Muscle layer of colon (tissue), 2 donors: Measurements from ENCODE around the gene SLC24A4.

Experiments
- H3K27ac ChIP-seq: one replicate; pipeline ENCODE4 v1.7.0; 2013; ENCODE audit warnings: low read depth, mild to moderate bottlenecking, low read length, moderate library complexity
- H3K27me3 ChIP-seq, 2 donors: one replicate each; pipeline ENCODE4 v1.7.0; 2013; ENCODE audit warnings: low read length in 2 of 2, mild to moderate bottlenecking in 2 of 2; ENCODE audit not compliant: insufficient read depth in 2 of 2, control insufficient read depth in 1 of 2
- H3K36me3 ChIP-seq: one replicate; pipeline ENCODE4 v1.7.0; 2013; ENCODE audit warnings: mild to moderate bottlenecking, low read length; ENCODE audit not compliant: insufficient read depth
- H3K4me1 ChIP-seq: one replicate; pipeline ENCODE4 v1.7.0; 2013; ENCODE audit warnings: mild to moderate bottlenecking, low read length; ENCODE audit not compliant: insufficient read depth
- H3K4me3 ChIP-seq, 2 donors: one replicate each; pipeline ENCODE4 v1.7.0; 2013; ENCODE audit warnings: low read length in 2 of 2, low read depth in 1 of 2, mild to moderate bottlenecking in 1 of 2, moderate library complexity in 1 of 2
- H3K9ac ChIP-seq: one replicate; pipeline ENCODE4 v1.7.0; 2013; ENCODE audit warnings: low read length
- H3K9me3 ChIP-seq: one replicate; pipeline ENCODE4 v1.7.0; 2013; ENCODE audit warnings: mild to moderate bottlenecking, low read length
- donor health status: abdominal sarcoma.
- donor health status: Adenocarcinoma of cecum.

Gene SLC24A4

DNA sequence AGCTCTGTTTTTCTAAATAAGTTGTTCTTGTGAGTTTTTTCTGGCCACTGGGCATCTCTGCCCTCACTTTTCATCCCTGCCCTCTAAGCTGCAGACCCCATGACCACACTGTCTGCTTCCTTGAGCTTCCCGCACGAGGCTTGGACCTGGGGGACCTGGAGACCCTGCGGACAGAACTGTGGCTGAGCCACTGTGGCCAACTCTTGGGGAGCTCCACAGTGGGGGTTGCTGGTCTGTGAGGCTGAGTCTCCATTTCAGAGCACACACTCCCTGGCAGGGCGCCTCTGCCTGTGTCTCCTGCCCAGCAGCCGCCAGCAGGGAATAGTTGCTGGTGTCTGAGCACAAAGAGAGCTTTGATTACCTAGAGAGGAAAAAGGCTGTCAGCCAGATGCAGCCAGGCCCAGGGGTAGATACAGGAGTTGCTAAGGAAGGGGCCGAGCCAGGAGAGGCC is 177.6 kb downstream of the SLC24A4 start:
- Histone ChIP-seq H3K4me3 (no peak overlapping the region), H3K4me1 (peaks cover 6% of the 10 kb centered on the region), H3K27me3 (no peaks in the 10 kb centered on the region), H3K36me3 (no peaks in the 10 kb centered on the region), H3K9me3 (no peaks in the 10 kb centered on the region), H3K9ac (no peak overlapping the region), H3K27ac (no peak overlapping the region)

DNA sequence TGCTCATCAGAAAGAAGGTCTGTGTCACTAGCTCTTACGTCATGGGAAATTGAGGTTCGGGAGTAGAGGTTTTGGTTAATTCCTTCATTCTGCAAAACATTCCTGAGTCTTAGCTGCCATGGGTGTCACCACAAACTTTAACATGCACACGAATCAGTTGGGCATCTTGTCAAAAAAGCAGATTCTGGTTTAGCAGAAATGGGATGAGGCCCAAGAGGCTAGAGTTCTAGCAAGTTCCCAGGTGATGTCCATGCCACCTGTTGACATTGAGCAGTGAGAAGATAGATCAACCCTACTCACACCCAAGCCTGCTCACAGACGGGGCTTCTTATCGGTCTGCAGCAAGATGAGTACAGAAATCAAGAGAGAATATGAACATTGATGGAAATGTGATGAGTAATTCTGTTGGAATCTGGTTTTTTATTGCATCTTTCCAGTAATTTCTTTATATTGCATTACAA is 179.0 kb downstream of the SLC24A4 start:
- Histone ChIP-seq H3K36me3 (no peaks in the 10 kb centered on the region), H3K4me3 (no peak overlapping the region), H3K4me1 (peaks cover 6% of the 10 kb centered on the region)

DNA sequence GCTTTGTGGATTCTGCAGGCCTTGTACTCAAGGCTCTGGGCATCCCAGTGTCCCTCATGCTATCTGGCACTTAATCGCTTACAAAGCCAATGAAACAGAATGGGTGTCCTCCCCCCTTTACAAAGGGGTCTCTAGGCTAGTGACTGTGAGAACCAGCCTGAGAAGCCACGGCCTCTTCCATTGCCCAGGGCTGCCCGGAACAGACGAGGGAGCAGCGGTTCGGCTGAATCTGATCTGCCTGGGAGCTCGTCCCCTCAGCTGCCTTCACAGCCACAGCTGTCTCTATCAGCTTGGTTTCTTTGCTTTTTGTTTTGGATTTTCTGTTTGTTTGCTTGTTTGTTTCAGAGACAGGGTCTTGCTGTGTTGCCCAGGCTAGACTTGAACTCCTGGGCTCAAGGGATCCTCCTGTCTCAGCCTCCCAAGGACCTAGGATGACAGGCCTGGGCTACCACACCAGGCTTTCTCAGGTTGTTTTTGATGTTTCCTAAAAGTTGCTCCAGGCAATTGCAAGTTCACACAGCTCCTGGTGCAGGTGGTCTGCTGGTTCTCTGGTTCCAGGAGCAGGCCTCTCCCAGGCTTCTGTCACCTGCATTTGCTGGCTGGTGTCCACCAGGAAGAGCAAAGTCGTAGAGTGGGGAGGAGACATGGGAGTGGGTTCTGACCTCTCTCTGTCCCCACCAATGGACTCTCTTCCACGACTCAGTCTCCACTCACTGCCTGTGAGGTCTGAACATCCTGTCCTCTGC is 179.7 kb downstream of the SLC24A4 start:
- Histone ChIP-seq H3K4me1 (peaks cover 6% of the 10 kb centered on the region), H3K9ac (no peak overlapping the region), H3K9me3 (no peaks in the 10 kb centered on the region), H3K4me3 (no peak overlapping the region), H3K36me3 (no peaks in the 10 kb centered on the region), H3K27ac (no peak overlapping the region), H3K27me3 (no peaks in the 10 kb centered on the region)

More for the DNA sequence above, 179.0 kb downstream of the SLC24A4 start:
- no peak overlapping the region for H3K9ac ChIP-seq
- H3K9me3 ChIP-seq = no peaks in the 10 kb centered on the region
- no peak overlapping the region for H3K27ac ChIP-seq
- no peaks in the 10 kb centered on the region for H3K27me3 ChIP-seq

DNA sequence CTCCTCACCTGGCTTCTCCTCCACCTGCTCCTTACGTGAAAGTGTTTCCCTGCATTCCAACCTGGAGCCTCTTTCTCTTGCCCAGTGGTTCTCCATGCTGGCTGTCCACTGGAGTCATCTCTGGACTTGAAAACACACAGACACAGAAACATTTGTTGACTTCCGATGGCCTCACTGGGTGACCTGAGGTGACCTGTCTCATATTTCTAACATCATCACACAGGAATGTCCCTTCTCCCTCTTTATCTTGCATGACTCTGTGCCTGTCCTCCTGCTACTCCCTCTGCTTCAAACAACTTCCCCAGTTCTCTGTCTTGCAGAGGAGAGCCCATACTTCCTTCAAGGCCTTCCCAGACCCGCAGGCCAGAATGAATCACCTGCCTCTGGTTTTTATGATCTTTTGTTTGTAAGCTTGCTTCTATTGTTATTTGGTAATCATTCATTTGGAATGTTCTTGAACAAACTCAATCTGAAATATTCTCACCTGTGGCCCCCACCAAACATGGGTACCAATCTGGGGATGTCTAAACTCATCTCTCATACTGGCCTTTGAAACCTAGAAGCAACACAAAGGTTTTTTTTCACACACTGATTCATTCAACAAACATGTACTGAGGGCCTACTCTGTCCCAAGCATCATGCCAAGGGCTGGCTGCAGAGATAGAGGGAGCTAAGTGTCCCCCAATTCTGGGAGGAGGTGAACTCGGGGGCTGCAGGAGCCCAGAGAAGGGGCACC is 181.0 kb downstream of the SLC24A4 start:
- H3K4me1 ChIP-seq = peaks cover 6% of the 10 kb centered on the region
- no peaks in the 10 kb centered on the region for H3K36me3 ChIP-seq
- no peak overlapping the region for H3K9ac ChIP-seq
- H3K27ac ChIP-seq = no peak overlapping the region
- no peak overlapping the region for H3K4me3 ChIP-seq
- H3K27me3 ChIP-seq = no peaks in the 10 kb centered on the region
- H3K9me3 ChIP-seq = no peaks in the 10 kb centered on the region

DNA sequence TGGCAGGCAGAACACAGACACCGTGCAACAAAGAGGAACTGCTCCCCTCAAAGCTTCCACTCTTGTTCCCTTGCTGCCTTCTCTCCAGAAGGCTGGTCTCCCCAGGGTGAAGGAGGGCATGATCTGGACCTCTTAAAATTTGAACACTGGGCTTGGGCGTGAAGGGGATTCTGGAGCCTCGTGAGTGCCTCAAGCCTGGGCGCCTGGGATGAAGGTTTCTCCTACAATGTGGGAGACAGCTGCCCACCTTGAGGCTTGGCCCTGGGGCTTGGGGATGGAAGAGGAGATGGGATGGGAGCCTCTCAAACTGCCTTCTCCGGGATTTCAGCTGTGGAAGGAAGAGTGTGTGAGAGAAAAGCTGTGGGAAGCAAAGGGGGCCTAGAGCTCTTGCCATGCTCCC is 182.9 kb downstream of the SLC24A4 start:
- no peaks in the 10 kb centered on the region for H3K9me3 ChIP-seq
- no peaks in the 10 kb centered on the region for H3K27me3 ChIP-seq
- H3K27ac ChIP-seq = no peak overlapping the region
- no peak overlapping the region for H3K9ac ChIP-seq
- H3K4me3 ChIP-seq = no peak overlapping the region
- H3K4me1 ChIP-seq = peaks cover 6% of the 10 kb centered on the region
- H3K36me3 ChIP-seq = no peaks in the 10 kb centered on the region

DNA sequence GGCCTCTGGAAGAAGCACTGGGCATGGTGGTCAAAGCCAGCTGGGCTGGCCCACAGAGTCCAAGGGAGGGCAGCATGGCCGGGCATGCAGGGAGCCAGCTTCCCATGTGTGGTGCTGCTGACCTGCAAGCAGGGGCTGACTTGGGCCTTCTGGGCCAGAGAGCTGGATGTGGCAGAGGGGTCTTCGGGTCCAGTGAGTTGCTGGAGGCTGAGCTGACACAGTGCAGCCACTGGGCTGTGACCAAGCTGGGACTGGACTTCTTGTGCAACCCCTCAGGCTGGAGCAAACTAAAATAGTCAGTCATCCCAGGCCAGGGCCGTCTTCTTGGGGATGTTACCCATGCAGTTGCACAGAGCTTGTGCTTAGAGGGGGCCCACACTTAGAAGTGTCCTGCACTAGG is 183.3 kb downstream of the SLC24A4 start:
- Histone ChIP-seq H3K9me3 (no peaks in the 10 kb centered on the region), H3K36me3 (no peaks in the 10 kb centered on the region), H3K27ac (no peak overlapping the region), H3K27me3 (no peaks in the 10 kb centered on the region), H3K4me3 (no peak overlapping the region), H3K9ac (no peak overlapping the region), H3K4me1 (peaks cover 8% of the 10 kb centered on the region)

DNA sequence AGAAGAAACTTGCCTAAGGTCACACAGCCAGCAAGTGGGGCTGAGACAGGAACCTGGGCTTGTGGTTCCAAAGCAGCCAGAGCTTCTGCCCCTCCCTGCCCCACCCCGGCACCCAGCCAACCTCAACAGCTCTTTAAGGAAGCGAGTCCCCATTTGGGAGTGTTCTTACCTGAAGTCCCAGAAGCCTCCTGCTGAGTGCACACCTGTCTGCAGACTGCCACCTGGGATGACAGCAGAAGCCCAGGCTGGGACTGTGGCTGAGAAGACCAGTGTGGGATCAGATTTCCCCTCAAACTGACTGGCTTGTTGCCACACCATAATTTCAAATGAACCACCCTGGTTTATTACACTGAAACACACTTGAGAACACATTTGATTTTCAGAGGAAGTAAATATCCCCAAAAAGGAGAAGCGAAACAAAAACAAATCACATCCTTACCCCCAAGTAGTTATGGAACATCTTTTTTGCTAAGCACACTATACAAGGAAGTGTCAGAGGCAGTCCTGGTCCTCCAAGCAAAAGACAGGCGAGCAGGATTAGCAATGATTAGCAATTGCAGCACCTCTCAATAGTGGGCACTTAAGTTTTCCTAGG is 184.3 kb downstream of the SLC24A4 start:
- Histone ChIP-seq H3K36me3 (no peaks in the 10 kb centered on the region), H3K4me1 (peaks cover 15% of the 10 kb centered on the region), H3K27me3 (no peaks in the 10 kb centered on the region), H3K4me3 (no peak overlapping the region), H3K27ac (no peak overlapping the region), H3K9ac (no peak overlapping the region), H3K9me3 (no peaks in the 10 kb centered on the region)

DNA sequence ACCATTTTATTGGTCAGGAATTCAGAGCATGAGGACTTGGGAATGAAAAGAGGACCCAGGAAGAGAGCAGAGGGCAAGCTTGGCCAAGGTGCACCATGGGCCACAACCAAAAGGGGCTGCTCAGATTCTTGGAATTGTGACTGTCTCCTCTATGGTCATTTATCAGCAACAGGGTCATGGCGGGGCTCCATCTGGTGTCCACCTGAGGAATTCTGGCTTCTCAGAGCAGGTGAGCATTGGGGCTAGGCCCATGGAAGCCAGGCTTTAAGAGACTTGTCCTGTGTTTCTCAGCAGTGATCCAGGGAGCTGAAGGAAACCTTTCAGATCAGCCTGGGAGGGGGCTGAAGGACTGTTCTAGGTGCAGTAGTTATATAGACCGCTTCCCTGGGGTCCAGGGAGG is 188.0 kb downstream of the SLC24A4 start:
- Histone ChIP-seq H3K27me3 (no peaks in the 10 kb centered on the region), H3K9ac (no peak overlapping the region), H3K27ac (no peak overlapping the region), H3K36me3 (no peaks in the 10 kb centered on the region), H3K4me1 (peaks cover 28% of the 10 kb centered on the region), H3K9me3 (no peaks in the 10 kb centered on the region), H3K4me3 (no peak overlapping the region)

DNA sequence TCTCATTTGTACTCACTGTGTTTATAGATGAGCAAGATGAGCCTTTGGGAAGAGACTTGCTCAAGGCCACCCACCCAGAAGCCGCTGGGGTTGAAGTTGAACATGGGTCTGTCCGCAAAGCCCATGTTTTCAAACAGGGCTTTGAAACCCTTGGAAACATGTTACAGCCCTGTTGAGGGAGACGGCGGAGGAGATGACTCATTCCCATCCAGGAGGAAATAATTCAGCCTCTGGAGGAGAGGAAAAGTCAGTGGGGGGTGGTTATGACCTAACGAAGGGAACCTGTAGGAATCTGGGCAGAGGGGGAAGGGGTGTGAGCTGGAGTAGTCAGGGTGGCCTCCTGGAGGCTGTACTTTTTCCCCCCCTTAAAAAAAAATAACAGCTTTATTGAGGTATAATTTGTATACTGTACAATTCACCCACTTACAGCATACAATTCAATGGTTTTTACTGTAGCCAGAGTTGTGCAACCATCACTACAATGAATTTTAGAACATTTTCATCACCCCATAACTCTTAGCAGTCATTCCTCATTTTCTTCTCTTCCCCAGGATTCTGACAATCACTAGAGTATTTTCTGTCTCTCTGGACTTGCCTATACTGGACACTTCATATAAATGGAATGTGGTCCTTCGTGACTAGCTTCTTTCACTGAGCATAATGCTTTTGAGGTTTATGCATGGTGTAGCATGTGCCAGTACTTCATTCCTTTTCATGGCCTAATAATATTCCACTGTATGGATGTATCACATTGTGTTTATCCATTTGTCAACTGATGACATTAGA is 188.7 kb downstream of the SLC24A4 start:
- Histone ChIP-seq H3K36me3 (no peaks in the 10 kb centered on the region), H3K27me3 (no peaks in the 10 kb centered on the region), H3K4me1 (peaks cover 32% of the 10 kb centered on the region), H3K9ac (no peak overlapping the region), H3K4me3 (no peak overlapping the region), H3K9me3 (no peaks in the 10 kb centered on the region), H3K27ac (no peak overlapping the region)

DNA sequence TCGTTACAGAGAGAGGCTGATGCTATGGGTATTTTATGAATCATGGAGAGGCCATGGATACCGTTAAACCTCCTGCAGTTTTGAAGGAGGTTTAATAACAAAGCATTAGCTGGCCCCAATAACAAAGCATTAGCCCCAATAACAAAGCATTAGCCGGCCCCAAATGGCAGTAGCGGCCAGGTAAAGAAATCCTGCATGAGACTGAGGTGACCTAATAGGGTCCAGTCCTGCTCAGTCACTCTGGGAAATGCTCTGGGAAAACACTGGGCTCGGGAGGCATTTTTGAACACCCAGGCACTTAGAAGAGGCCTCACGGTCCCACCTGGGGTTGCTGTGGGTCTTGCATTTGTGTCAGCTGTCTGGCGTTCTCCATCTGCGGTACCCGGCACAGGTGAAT is 189.8 kb downstream of the SLC24A4 start:
- H3K4me3 ChIP-seq = peak overlapping the region; percentile 76 to 85
- no peaks in the 10 kb centered on the region for H3K27me3 ChIP-seq
- no peaks in the 10 kb centered on the region for H3K9me3 ChIP-seq
- H3K36me3 ChIP-seq = no peaks in the 10 kb centered on the region
- peak overlapping the region; percentile 77 for H3K27ac ChIP-seq
- H3K4me1 ChIP-seq = peaks cover 32% of the 10 kb centered on the region
- H3K9ac ChIP-seq = no peak overlapping the region
